Measurements from ENCODE around the gene OGFR.

OGFR gene

GRCh38 chr20:62813588-62813987, 9.0 kb downstream of the OGFR start:
- Histone ChIP-seq H3K79me2 (ENCODE audit: control insufficient read depth, low read length) (peaks cover 3% of the 10 kb centered on the region; the same call in 1 of the 2 replicates), H3F3A (ENCODE audit: control insufficient read depth, insufficient read depth) (no peaks in the 10 kb centered on the region), H3K4me2 (ENCODE audit: low read length) (no peak overlapping the region), H3K36me3 (ENCODE audit: control insufficient read depth, low read length) (peaks cover 38% of the 10 kb centered on the region), H3K9me2 (replicated peaks; ENCODE audit: control insufficient read depth, low read length) (no peaks in the 10 kb centered on the region), H3K4me3 (ENCODE audit: low read length) (no peak overlapping the region), H3K9me3 (ENCODE audit: control insufficient read depth, insufficient read depth, low read length) (no peaks in the 10 kb centered on the region), H3K4me1 (ENCODE audit: control insufficient read depth, low read length) (no peaks in the 10 kb centered on the region), H3K27ac (ENCODE audit: low read depth, low read length) (no peak overlapping the region), H3K27me3 (ENCODE audit: control insufficient read depth, low read length) (peaks cover 21% of the 10 kb centered on the region), H4K20me1 (ENCODE audit: control insufficient read depth, insufficient read depth, low read depth, low read length) (peaks cover 3% of the 10 kb centered on the region; the same call in 1 of the 2 replicates)
- TF ChIP-seq CTCF (IDR thresholded peaks at IDR 0.05; ENCODE audit: low read depth, low read length, poor library complexity, severe bottlenecking): no peak
- TF ChIP-seq EZH2phosphoT487 (IDR thresholded peaks at IDR 0.05; ENCODE audit: borderline replicate concordance, low read length): no peak

DNA sequence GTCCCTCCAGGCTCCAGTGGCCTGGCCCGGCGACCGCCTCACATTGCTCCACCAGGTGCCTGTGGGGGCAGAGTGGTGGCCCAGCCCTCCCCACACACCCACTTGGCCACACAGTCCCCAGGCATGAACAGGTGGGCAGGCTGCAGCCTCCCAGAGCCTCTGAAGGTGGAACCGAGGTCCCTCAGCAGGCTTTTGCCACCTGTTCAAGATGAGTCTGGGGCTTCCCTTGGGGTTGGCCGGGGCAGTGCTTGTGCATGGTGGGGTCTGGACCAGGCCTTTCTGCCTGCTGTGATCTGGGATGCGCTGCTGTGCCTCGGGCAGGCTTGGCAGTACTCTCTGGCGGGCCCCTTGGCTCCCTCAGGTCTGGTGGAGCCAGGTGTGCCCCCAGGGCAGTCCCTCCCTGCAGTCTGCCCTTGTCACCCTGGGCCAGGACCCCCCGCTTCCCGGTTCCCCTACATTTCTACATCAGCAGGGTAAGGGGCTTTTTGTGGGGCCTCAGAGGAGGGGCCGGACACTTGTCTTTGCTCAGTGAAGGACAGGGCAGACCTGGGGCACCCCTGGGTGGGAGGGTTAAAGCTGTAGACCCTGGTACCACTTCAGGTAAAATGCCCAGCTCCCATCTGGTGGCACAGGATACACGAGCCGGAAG, 9.5 kb downstream of the OGFR start:
- Histone ChIP-seq H3K4me3 (ENCODE audit: low read length) (no peak overlapping the region), H3K27me3 (ENCODE audit: control insufficient read depth, low read length) (peaks cover 27% of the 10 kb centered on the region), H3F3A (ENCODE audit: control insufficient read depth, insufficient read depth) (no peaks in the 10 kb centered on the region), H3K27ac (ENCODE audit: low read depth, low read length) (no peak overlapping the region), H4K20me1 (ENCODE audit: control insufficient read depth, insufficient read depth, low read depth, low read length) (peaks cover 3% of the 10 kb centered on the region; the same call in 1 of the 2 replicates), H3K4me2 (ENCODE audit: low read length) (no peak overlapping the region), H3K9me2 (replicated peaks; ENCODE audit: control insufficient read depth, low read length) (no peaks in the 10 kb centered on the region), H3K4me1 (ENCODE audit: control insufficient read depth, low read length) (no peaks in the 10 kb centered on the region), H3K9me3 (ENCODE audit: control insufficient read depth, insufficient read depth, low read length) (no peaks in the 10 kb centered on the region), H3K79me2 (ENCODE audit: control insufficient read depth, low read length) (peaks cover under 1% of the 10 kb centered on the region; the same call in 1 of the 2 replicates), H3K36me3 (ENCODE audit: control insufficient read depth, low read length) (peaks cover 34% of the 10 kb centered on the region)
- TF ChIP-seq EZH2phosphoT487 (IDR thresholded peaks at IDR 0.05; ENCODE audit: borderline replicate concordance, low read length) (no peak), CTCF (IDR thresholded peaks at IDR 0.05; ENCODE audit: low read depth, low read length, poor library complexity, severe bottlenecking) (no peak)

DNA sequence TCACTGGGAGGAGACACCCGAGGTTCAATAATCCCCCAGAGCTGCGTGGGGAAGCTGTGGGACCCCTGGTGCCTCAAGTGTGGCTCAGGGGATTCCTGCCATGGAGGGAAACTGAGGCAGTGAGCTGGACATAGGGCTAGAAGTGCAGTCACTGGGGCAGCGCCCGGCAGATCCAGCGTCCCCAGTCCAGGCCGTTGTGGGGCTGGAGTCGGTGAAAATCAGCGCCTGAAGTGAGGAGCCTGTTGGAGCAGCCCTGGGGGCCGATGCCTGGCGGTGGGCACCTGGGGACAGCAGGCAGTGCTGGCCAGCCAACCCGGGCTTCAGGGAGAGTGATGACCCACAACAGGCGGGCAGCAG, 10.1 kb downstream of the OGFR start:
- TF ChIP-seq EZH2phosphoT487 (IDR thresholded peaks at IDR 0.05; ENCODE audit: borderline replicate concordance, low read length): no peak
- TF ChIP-seq CTCF (IDR thresholded peaks at IDR 0.05; ENCODE audit: low read depth, low read length, poor library complexity, severe bottlenecking): no peak
- peaks cover 29% of the 10 kb centered on the region for H3K36me3 ChIP-seq (ENCODE audit: control insufficient read depth, low read length)
- no peaks in the 10 kb centered on the region for H3K79me2 ChIP-seq (ENCODE audit: control insufficient read depth, low read length)
- peaks cover 31% of the 10 kb centered on the region for H3K27me3 ChIP-seq (ENCODE audit: control insufficient read depth, low read length)
- H3K4me1 ChIP-seq (ENCODE audit: control insufficient read depth, low read length): no peaks in the 10 kb centered on the region
- no peak overlapping the region for H3K27ac ChIP-seq (ENCODE audit: low read depth, low read length)
- no peaks in the 10 kb centered on the region for H3K9me2 ChIP-seq (replicated peaks; ENCODE audit: control insufficient read depth, low read length)
- no peaks in the 10 kb centered on the region for H3F3A ChIP-seq (ENCODE audit: control insufficient read depth, insufficient read depth)
- H3K9me3 ChIP-seq (ENCODE audit: control insufficient read depth, insufficient read depth, low read length): no peaks in the 10 kb centered on the region
- H3K4me3 ChIP-seq (ENCODE audit: low read length): no peak overlapping the region
- H3K4me2 ChIP-seq (ENCODE audit: low read length): no peak overlapping the region
- H4K20me1 ChIP-seq (ENCODE audit: control insufficient read depth, insufficient read depth, low read depth, low read length): peaks cover 3% of the 10 kb centered on the region; the same call in 1 of the 2 replicates

Data from DOHH2 (cell line).